B cell (primary cell): Measurements from ENCODE around the gene TBC1D22A.

Experiments
- CTCF ChIP-seq: fragments of 200-600 bp; IDR thresholded peaks from one replicate; pipeline ENCODE4 v1.8.0; 2022; ENCODE audit warnings: antibody characterized with exemption, mild to moderate bottlenecking
- EZH2 ChIP-seq: IDR thresholded peaks from 2 replicates; pipeline ENCODE4 v1.6.1; 2012; ENCODE audit warnings: borderline replicate concordance, low read depth, mild to moderate bottlenecking, moderate library complexity, low read length; ENCODE audit not compliant: insufficient read depth, poor library complexity, severe bottlenecking

DNA sequence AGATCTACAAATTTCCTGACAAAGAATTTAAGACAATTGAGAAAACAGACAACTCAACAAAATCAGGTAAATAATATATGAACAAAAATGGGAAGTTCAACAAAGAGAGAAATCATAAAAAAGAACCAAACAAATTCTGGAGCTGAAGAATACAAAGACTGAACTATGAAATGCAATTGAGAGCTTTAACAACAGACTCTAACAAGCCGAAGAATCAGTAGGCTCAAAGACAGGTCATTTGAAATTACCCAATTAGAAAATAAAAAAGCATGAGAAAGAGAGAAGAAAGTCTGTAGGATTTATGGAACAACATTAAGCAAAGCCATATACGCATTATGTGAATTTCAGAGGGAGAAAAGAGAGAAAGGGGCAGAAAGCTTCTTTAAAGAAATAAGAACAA, 72.8 kb downstream of the TBC1D22A start:
- TF ChIP-seq CTCF = no peak
- no peak for TF ChIP-seq EZH2
